ENCODE measurements around the gene ENTPD6.

Gene ENTPD6

DNA sequence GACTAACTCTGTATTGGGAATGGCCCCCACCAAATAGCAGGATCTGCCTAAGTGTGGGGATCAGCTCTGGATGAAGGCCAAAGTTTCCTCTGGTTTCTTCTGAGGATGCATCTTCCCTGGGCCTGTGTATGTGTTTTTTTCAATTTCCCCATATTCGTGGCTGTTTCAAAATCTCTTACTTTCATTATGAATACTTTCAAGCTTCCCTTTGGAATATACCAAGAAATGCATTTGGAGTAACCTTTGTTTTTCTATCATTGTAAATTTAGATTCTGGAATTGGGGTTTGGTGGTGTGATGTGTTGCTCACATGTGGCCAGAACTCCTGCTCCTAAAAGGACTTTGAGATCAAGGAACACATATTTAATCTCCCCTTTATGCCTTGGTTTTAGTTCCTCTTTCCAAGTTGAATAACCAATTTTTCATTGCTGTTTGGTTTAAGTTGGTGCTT lies 8.4 kb downstream of the ENTPD6 start:
- TF ChIP-seq, protein P1, sequence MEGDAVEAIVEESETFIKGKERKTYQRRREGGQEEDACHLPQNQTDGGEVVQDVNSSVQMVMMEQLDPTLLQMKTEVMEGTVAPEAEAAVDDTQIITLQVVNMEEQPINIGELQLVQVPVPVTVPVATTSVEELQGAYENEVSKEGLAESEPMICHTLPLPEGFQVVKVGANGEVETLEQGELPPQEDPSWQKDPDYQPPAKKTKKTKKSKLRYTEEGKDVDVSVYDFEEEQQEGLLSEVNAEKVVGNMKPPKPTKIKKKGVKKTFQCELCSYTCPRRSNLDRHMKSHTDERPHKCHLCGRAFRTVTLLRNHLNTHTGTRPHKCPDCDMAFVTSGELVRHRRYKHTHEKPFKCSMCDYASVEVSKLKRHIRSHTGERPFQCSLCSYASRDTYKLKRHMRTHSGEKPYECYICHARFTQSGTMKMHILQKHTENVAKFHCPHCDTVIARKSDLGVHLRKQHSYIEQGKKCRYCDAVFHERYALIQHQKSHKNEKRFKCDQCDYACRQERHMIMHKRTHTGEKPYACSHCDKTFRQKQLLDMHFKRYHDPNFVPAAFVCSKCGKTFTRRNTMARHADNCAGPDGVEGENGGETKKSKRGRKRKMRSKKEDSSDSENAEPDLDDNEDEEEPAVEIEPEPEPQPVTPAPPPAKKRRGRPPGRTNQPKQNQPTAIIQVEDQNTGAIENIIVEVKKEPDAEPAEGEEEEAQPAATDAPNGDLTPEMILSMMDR (IDR thresholded peaks at IDR 0.05; ENCODE audit: insufficient read depth, low read length, poor library complexity, severe bottlenecking): no peak
- H3K4me3 ChIP-seq (replicated peaks; ENCODE audit: low read depth, low read length): no peak overlapping the region
- peaks cover 1% of the 10 kb centered on the region; the same call in 1 of the 2 replicates for H3K36me3 ChIP-seq (ENCODE audit: control insufficient read depth, insufficient read depth, low read length)
- no peaks in the 10 kb centered on the region for H3K27me3 ChIP-seq (replicated peaks; ENCODE audit: control insufficient read depth, insufficient read depth, low read length)
- no peak for DNase-seq (ENCODE audit: extremely low read depth, insufficient read length)

DNA sequence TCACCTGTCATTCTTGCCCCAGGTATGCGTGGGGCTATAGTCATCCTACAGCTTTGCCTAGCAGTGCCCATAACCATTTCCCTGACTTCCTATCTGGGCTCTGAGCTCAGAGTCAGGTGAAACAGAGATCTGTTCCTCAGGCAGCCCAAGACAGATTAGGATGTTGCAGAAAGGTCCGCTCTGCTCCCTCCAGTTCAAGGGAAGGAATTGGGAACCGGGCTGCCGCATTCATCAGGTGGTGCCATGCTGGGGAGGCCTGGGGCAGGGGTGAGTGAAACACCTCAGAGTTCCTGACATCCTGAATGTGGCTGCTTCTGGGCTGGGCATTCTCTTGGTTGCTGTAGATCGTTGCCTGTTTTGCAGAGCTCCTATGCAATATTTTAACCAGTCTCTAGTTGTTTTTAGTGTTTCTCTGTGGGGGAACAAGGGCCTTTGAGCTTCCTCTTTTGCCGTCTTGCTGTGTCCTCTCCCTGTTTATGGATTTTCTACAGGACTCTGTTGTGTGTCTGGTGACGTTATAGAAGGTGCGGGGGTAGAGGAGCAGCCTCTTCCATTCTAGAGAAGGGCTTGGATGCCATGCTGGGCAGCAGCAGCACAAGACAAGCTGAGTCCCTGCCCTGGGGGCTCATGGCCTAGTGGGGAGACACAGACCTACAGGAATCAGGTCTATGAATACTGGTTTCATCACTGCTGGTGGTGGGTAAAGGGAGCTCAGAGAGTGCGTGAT lies 9.2 kb downstream of the ENTPD6 start:
- no peak for DNase-seq (ENCODE audit: extremely low read depth, insufficient read length)
- H3K27me3 ChIP-seq (replicated peaks; ENCODE audit: control insufficient read depth, insufficient read depth, low read length): no peaks in the 10 kb centered on the region

DNA sequence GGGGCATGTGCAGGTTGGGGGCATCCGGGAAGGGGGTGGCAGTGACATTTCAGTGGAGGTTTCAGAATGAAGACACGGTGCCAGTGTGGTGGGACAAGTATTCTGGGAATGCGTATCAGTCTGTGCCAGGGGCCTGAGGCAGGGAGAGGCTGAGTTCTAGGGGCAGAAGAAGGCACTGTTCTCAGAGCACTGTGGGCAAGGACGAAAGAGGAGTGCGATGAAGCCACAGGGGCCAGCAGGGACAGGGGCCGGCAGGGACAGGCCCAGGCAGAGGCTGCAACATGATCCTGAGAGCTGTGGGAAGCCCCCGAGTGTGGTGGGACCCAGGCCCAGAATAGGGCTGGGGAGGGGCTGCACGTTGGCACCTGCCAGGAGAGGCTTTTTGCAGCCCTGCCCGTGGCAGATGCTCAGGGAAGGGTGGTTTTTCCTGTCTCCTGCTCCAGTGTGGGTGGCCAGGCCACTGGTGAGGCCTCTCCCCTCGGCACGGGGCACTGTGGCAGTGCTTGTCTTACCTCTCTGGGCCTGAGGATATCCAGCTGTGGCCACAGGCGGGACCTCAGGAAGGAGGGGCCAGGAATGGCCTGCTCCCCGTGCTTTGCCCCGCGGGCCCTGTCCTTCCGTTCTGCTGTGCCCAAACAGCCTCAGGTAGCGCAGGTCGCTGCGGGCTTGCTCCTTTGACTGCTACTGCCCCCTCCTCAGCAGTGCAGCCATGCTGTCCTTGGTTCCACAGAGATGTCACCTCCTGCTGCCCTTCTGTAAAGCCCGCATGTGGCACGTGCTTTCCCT lies 10.0 kb downstream of the ENTPD6 start:
- no peak for DNase-seq (ENCODE audit: extremely low read depth, insufficient read length)
- H3K4me3 ChIP-seq (replicated peaks; ENCODE audit: low read depth, low read length): no peak overlapping the region
- TF ChIP-seq, protein P1 (IDR thresholded peaks at IDR 0.05; ENCODE audit: insufficient read depth, low read length, poor library complexity, severe bottlenecking): no peak
- no peaks in the 10 kb centered on the region for H3K36me3 ChIP-seq (ENCODE audit: control insufficient read depth, insufficient read depth, low read length)
- no peaks in the 10 kb centered on the region for H3K27me3 ChIP-seq (replicated peaks; ENCODE audit: control insufficient read depth, insufficient read depth, low read length)

More for the DNA sequence above, 9.2 kb downstream of the ENTPD6 start:
- Histone ChIP-seq H3K4me3 (replicated peaks; ENCODE audit: low read depth, low read length) (no peak overlapping the region), H3K36me3 (ENCODE audit: control insufficient read depth, insufficient read depth, low read length) (no peaks in the 10 kb centered on the region)
- TF ChIP-seq, protein P1 (IDR thresholded peaks at IDR 0.05; ENCODE audit: insufficient read depth, low read length, poor library complexity, severe bottlenecking): no peak

DNA sequence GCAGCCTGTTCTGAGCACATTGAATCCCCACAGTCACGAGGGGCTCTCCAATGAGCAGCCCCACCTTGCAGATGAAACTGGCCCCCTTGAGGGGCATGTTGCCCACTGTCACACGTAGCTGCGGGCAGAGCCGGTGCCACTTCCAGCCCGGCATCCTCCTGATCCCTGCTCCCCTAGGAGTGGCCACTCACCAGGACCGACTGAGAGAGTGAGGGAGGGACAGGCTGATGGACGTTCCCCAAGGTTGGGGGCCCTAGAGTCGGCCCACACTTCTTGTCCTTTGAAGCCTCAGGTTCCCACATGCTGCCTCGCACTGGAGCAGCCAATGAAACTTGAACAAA lies 10.5 kb downstream of the ENTPD6 start:
- TF ChIP-seq, protein P1 (IDR thresholded peaks at IDR 0.05; ENCODE audit: insufficient read depth, low read length, poor library complexity, severe bottlenecking): no peak
- Histone ChIP-seq H3K27me3 (replicated peaks; ENCODE audit: control insufficient read depth, insufficient read depth, low read length) (no peaks in the 10 kb centered on the region), H3K36me3 (ENCODE audit: control insufficient read depth, insufficient read depth, low read length) (no peaks in the 10 kb centered on the region), H3K4me3 (replicated peaks; ENCODE audit: low read depth, low read length) (no peak overlapping the region)
- no peak for DNase-seq (ENCODE audit: extremely low read depth, insufficient read length)

DNA sequence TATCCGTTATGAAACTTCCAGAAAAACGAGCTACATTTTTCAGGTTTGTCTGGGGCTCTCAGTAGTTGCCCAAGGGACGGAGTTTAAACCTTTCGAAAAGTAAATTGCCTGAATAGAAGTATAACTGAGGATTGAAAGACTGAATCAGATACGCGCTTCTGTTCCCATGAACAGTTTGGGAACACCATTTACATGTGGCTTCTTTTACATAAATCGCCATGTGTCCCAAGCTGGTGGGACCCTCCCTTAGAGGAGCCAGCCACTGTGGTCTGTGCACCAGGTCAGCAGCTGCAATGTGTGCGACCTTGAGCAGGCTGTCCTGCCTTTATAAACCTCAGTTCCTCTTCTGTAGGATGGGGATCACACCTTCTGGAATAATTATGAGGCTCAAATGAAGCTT lies 11.0 kb downstream of the ENTPD6 start:
- DNase-seq (ENCODE audit: extremely low read depth, insufficient read length): no peak
- Histone ChIP-seq H3K4me3 (replicated peaks; ENCODE audit: low read depth, low read length) (no peak overlapping the region), H3K27me3 (replicated peaks; ENCODE audit: control insufficient read depth, insufficient read depth, low read length) (no peaks in the 10 kb centered on the region), H3K36me3 (ENCODE audit: control insufficient read depth, insufficient read depth, low read length) (no peaks in the 10 kb centered on the region)
- TF ChIP-seq, protein P1 (IDR thresholded peaks at IDR 0.05; ENCODE audit: insufficient read depth, low read length, poor library complexity, severe bottlenecking): no peak
